Fibroblast of skin of left quadriceps (primary cell): ENCODE measurements around the gene ZNF445.
"Not testable (repeated sequence)": the region's sequence is repeated elsewhere in the genome, so short reads cannot be mapped to it uniquely, and the experiment has no call there.

Experiments
- DNase-seq, 2 experiments: peaks; one replicate each; pipeline ENCODE4 v3.0.0-alpha.2; 2013; ENCODE audit warnings: low read depth in 2 of 2

The ZNF445 gene

GRCh38 chr3:44477312-44478030 is at the start of gene ZNF445:
ZNF445 (minus strand) TSS chr3:44477670; CDS start chr3:44455549, 22,121 bp downstream.
- DNase-seq: peak; percentile 49 to 57

GRCh38 chr3:44525060-44525459 is 47.6 kb upstream of the ZNF445 start:
- DNase-seq: no peak

GRCh38 chr3:44522494-44522933 is 45.0 kb upstream of the ZNF445 start:
- no peak for DNase-seq

- no peak for DNase-seq
Measured at GRCh38 chr3:44521721-44522120, 44.3 kb upstream of the ZNF445 start.

- DNase-seq: no peak
Measured at GRCh38 chr3:44518782-44519156, 41.3 kb upstream of the ZNF445 start.

GRCh38 chr3:44516230-44516629 is 38.8 kb upstream of the ZNF445 start:
- no peak for DNase-seq

GRCh38 chr3:44513513-44513912 is 36.0 kb upstream of the ZNF445 start:
- DNase-seq: no peak

GRCh38 chr3:44511238-44511566 is 33.7 kb upstream of the ZNF445 start:
- no peak for DNase-seq

- no peak for DNase-seq
Measured at GRCh38 chr3:44510000-44510368, 32.5 kb upstream of the ZNF445 start.

GRCh38 chr3:44509393-44509921 is 32.0 kb upstream of the ZNF445 start:
- no peak for DNase-seq

GRCh38 chr3:44506961-44507360 is 29.5 kb upstream of the ZNF445 start:
- DNase-seq: no peak

GRCh38 chr3:44506556-44506955 is 29.1 kb upstream of the ZNF445 start:
- DNase-seq: no peak

GRCh38 chr3:44504566-44504965 is 27.1 kb upstream of the ZNF445 start:
- no peak for DNase-seq

GRCh38 chr3:44503178-44503577 is 25.7 kb upstream of the ZNF445 start:
- DNase-seq: not testable (repeated sequence)

- DNase-seq: no peak
Measured at GRCh38 chr3:44501971-44502370, 24.5 kb upstream of the ZNF445 start.

GRCh38 chr3:44499899-44500168 is 22.4 kb upstream of the ZNF445 start:
- DNase-seq: not testable (repeated sequence)

- DNase-seq: no peak
Measured at GRCh38 chr3:44499149-44499898, 21.9 kb upstream of the ZNF445 start.

- no peak for DNase-seq
Measured at GRCh38 chr3:44495636-44496415, 18.4 kb upstream of the ZNF445 start.

GRCh38 chr3:44492496-44492895 is 15.0 kb upstream of the ZNF445 start:
- no peak for DNase-seq

GRCh38 chr3:44482721-44483120 is 5.3 kb upstream of the ZNF445 start:
- DNase-seq: no peak

- no peak for DNase-seq
Measured at GRCh38 chr3:44478606-44479094, 1.2 kb upstream of the ZNF445 start.

GRCh38 chr3:44478055-44478468 is 592 bp upstream of the ZNF445 start:
- no peak for DNase-seq

GRCh38 chr3:44476963-44477311 is 533 bp downstream of the ZNF445 start:
- no peak for DNase-seq
